ENCODE results near the gene PRKAG3.
"Not testable (repeated sequence)": the region's sequence is repeated elsewhere in the genome, so short reads cannot be mapped to it uniquely, and the experiment has no call there.

Gene PRKAG3

DNA sequence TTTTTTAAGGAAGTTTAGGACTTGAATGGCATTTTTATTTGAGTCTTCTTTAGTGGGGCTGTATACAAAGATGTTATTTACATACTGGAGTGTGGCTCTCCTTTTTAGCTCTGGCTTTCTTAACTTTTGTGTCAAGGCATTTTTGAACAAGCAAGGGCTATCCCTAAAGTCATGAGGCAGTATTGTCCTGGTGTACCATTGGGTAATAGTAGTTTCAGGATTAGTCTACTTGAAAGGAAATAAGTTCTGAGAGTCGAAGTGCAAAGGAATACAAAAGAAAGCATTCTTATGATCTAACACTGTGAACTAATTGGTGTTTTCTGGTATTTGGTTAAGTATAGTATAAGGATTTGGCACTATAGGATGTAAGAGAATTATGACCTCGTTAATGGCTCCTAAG lies 51.6 kb downstream of the PRKAG3 start:
- no peak for DNase-seq

DNA sequence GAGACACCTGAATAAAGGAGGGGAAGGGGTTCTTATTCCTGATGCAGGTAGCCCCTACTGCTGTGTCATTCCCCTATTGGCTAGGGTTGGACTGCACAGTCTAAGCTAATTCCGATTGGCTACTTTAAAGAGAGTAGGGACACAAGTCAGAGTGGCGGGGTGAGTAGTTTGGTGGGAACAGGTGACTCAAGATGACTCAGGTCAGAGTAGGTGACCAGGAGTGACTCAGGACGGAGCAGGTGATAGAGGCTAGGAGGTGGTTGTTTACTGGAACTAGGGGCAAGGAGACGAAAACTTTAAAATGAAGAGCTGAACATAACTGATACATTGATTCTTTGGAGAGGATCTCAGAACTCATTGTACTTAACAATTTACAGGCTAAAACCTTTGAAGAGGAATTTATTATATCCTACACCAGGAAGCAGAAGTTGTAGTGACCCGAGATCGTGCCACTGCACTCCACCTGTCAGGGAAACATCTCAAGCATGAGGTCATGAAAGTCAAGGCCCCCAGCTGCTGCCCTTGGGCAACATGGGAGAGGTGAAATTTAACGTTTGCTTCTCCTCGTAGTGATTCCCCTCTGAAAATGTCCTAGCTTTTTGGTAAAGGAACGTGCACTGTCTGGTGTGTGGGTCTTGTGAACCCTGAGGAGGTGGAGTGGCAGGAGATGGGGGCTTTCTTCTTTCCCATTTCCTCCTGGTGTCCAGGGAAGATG lies 54.2 kb downstream of the PRKAG3 start:
- DNase-seq, result no peak

DNA sequence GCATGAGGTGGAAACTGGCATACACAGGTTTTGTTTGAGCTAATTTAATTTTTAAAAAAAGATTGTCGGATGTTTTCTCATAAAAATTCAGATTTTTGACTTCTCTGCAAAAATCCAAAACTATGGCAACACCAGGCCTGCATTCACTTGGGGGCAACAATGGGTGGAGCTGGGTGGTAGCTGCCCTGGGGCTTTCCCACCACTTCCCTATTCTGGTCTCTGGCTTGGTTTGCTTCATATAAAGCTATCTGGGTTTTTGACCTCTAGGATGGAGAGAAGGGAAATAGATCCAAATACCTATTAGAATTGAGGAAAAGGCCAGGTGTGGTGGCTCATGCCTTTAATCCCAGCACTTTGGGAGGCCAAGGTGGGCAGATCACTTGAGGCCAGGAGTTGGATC lies 55.1 kb downstream of the PRKAG3 start:
- DNase-seq, result no peak

DNA sequence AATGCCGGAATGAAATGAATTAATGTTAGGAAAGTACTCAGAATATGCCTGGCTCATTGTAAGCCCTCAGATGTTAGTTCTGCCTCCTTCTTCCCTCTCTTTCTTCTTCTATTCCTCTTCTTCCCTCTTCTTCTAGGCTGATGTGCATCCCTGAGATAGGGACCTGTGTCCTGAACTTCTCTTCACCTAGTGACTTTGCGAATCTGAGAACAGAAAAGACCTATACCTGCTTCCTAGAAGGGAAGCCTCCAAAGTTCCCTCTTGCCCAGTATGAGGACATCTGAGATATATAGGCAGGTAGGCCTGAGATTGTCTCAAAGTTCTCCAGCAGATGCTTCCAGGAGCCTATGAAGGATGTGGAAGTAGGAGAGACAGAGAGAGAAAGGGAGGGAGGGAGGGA lies 57.7 kb downstream of the PRKAG3 start:
- DNase-seq, result no peak

DNA sequence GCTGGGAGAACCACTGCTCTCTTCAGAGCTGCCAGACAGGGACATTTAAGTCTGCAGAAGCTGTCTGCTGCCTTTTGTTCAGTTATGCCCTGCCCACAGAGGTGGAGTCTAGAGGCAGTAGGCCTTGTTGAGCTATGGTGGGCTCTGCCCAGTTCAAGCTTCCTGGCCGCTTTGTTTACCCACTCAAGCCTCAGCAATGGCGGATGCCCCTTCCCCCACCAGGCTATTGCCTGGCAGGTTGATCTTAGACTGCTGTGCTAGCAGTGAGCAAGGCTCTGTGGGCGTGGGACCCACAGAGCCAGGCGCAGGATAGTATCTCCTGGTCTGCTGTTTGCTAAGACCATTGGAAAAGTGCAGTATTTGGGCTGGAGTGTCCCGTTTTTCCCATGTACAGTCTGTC lies 58.8 kb downstream of the PRKAG3 start:
- DNase-seq, result not testable (repeated sequence)

Measured in bone marrow (tissue), 2 donors.